IMR-90 (cell line): ENCODE data around the gene AGAP1. TPM values are rescaled to one million over a fixed set of nuclear protein-coding genes. Genes with fewer than 3 reads are reported as not detected.

Source experiments
- ATAC-seq: fragments of 200-7000 bp; cut with Tn5 transposase; 2 replicates; pipeline ENCODE4 v1.9.1; 2020; ENCODE audit warnings: low read depth, mild to moderate bottlenecking, moderate library complexity
- BruUV-seq: library from RNA; stranded (reverse); fragments of 400-500 nt; replicated peaks from 2 replicates; lab custom pipeline; 2021; lab: Mats Ljungman, UMichigan
- CTCF ChIA-PET: fragments of 300-600 bp; formaldehyde crosslinking; extraction: SDS; loops from one replicate; lab custom pipeline; 2021; ENCODE audit warnings: antibody characterized with exemption; lab: Yijun Ruan, JAX
- POLR2A ChIA-PET: fragments of 300-600 bp; sonication (Branson Sonifier 250); formaldehyde crosslinking; loops from one replicate; lab custom pipeline; 2022; ENCODE audit warnings: antibody characterized with exemption; ENCODE audit not compliant: unreplicated experiment; lab: Charles Lee
- DNase-seq: peaks from one replicate; pipeline ENCODE4 v3.0.0; 2013
- H2AFZ ChIP-seq: replicated peaks from 2 replicates; pipeline ENCODE3; 2013; ENCODE audit warnings: low read length, mild to moderate bottlenecking; ENCODE audit not compliant: poor library complexity
- H2AK5ac ChIP-seq: 2 replicates; pipeline ENCODE4 v1.6.1; 2013; ENCODE audit warnings: low read depth, low read length, inconsistent platforms
- H2AK9ac ChIP-seq: replicated peaks from 2 replicates; pipeline ENCODE3; 2013; ENCODE audit warnings: mild to moderate bottlenecking, low read depth, low read length, moderate library complexity; ENCODE audit not compliant: poor library complexity
- H2BK120ac ChIP-seq: 2 replicates; pipeline ENCODE4 v1.6.1; 2013; ENCODE audit warnings: low read depth, low read length, inconsistent platforms
- H2BK15ac ChIP-seq: 3 replicates; pipeline ENCODE4 v1.6.1; 2013; ENCODE audit warnings: low read depth, low read length, inconsistent platforms
- H2BK20ac ChIP-seq: 2 replicates; pipeline ENCODE4 v1.6.1; 2013; ENCODE audit warnings: low read depth, mild to moderate bottlenecking, inconsistent platforms, low read length, moderate library complexity
- H2BK5ac ChIP-seq: 2 replicates; pipeline ENCODE4 v1.6.1; 2013; ENCODE audit warnings: mild to moderate bottlenecking, low read depth, low read length, inconsistent platforms; ENCODE audit not compliant: poor library complexity, severe bottlenecking
- H3K14ac ChIP-seq: replicated peaks from 2 replicates; pipeline ENCODE4 v1.6.1; 2013; ENCODE audit warnings: low read depth, low read length, inconsistent platforms
- H3K18ac ChIP-seq: 2 replicates; pipeline ENCODE4 v1.6.1; 2013; ENCODE audit warnings: low read depth, low read length, control low read depth
- H3K23ac ChIP-seq: 2 replicates; pipeline ENCODE4 v1.6.1; 2013; ENCODE audit warnings: low read depth, low read length, inconsistent platforms
- H3K27ac ChIP-seq: 2 replicates; pipeline ENCODE4 v1.5.1; 2013; ENCODE audit warnings: mild to moderate bottlenecking, control low read depth, low read length; ENCODE audit not compliant: insufficient read depth
- H3K27me3 ChIP-seq: 2 replicates; pipeline ENCODE4 v1.6.1; 2013; ENCODE audit warnings: low read length; ENCODE audit not compliant: control insufficient read depth, insufficient read depth
- H3K36me3 ChIP-seq: 2 replicates; pipeline ENCODE4 v1.6.1; 2013; ENCODE audit warnings: low read length, mixed read lengths; ENCODE audit not compliant: control insufficient read depth, insufficient read depth
- H3K4ac ChIP-seq: 2 replicates; pipeline ENCODE4 v1.6.1; 2013; ENCODE audit warnings: low read depth, low read length, inconsistent platforms
- H3K4me1 ChIP-seq: 2 replicates; pipeline ENCODE4 v1.6.1; 2013; ENCODE audit warnings: low read length, mixed read lengths; ENCODE audit not compliant: control insufficient read depth, insufficient read depth
- H3K4me2 ChIP-seq: 2 replicates; pipeline ENCODE4 v1.6.1; 2013; ENCODE audit warnings: low read depth, mild to moderate bottlenecking, control low read depth, low read length, moderate library complexity
- H3K4me3 ChIP-seq: 2 replicates; pipeline ENCODE4 v1.5.1; 2013; ENCODE audit warnings: low read depth, mild to moderate bottlenecking, control low read depth, low read length, moderate library complexity; ENCODE audit not compliant: insufficient read depth
- H3K56ac ChIP-seq: 2 replicates; pipeline ENCODE4 v1.6.1; 2013; ENCODE audit warnings: low read length, inconsistent platforms; ENCODE audit not compliant: insufficient read depth; ENCODE audit errors: extremely low read depth
- H3K79me1 ChIP-seq, 2 experiments: 2 replicates each; pipeline ENCODE4 v1.6.1; 2013; ENCODE audit warnings: low read length in 2 of 2, inconsistent platforms in 1 of 2, low read depth in 1 of 2
- H3K9ac ChIP-seq: 2 replicates; pipeline ENCODE4 v1.6.1; 2013; ENCODE audit warnings: low read depth, low read length, control low read depth
- H3K9me1 ChIP-seq: 2 replicates; pipeline ENCODE4 v1.6.1; 2013; ENCODE audit warnings: low read length, inconsistent platforms; ENCODE audit not compliant: insufficient read depth
- H3K9me3 ChIP-seq: 2 replicates; pipeline ENCODE4 v1.6.1; 2013; ENCODE audit warnings: low read length; ENCODE audit not compliant: control insufficient read depth, insufficient read depth
- H4K20me1 ChIP-seq: 2 replicates; pipeline ENCODE4 v1.6.1; 2013; ENCODE audit warnings: low read length, inconsistent platforms; ENCODE audit not compliant: insufficient read depth
- H4K5ac ChIP-seq: 2 replicates; pipeline ENCODE4 v1.6.1; 2013; ENCODE audit warnings: mild to moderate bottlenecking, low read depth, low read length, control low read depth
- H4K8ac ChIP-seq, 2 experiments: 2 replicates each; pipeline ENCODE4 v1.6.1; 2013; ENCODE audit warnings: low read depth in 2 of 2, low read length in 2 of 2, control low read depth in 1 of 2, inconsistent platforms in 1 of 2
- H4K91ac ChIP-seq: 2 replicates; pipeline ENCODE4 v1.6.1; 2013; ENCODE audit warnings: low read depth, low read length, inconsistent platforms; ENCODE audit not compliant: insufficient read depth
- CEBPB ChIP-seq: IDR thresholded peaks from 2 replicates; pipeline ENCODE4 v1.6.1; 2012; ENCODE audit warnings: low read depth, low read length, improper control_type of control experiment
- MAZ ChIP-seq: IDR thresholded peaks from 2 replicates; pipeline ENCODE4 v1.6.1; 2012; ENCODE audit warnings: low read depth, mild to moderate bottlenecking, low read length, improper control_type of control experiment, moderate library complexity, borderline replicate concordance
- WGBS, 2 experiments: methylation state at CpG; one replicate each; pipeline versions ENCODE4 v1.1.5 to v1.1.7; 2013; ENCODE audit warnings: missing lambda C conversion rate in 2 of 2; ENCODE audit not compliant: insufficient read length in 1 of 2; ENCODE audit errors: extremely low coverage in 2 of 2; 5-methylcytosine and 5-hydroxymethylcytosine counted together
- dilution Hi-C: fragments of 300-500 bp; cut with HindIII; formaldehyde crosslinking; loops from one replicate; pipeline ENCODE4 v1.14.3; 2018; ENCODE audit warnings: low sequenced_read_pairs; ENCODE audit not compliant: unreplicated experiment
- in situ Hi-C: fragments of 300-500 bp; cut with MboI; formaldehyde crosslinking; loops from 3 replicates; pipeline ENCODE4 v1.14.3; 2019; ENCODE audit warnings: low sequenced_read_pairs, inconsistent platforms, mixed read lengths
- intact Hi-C: fragments of 100-400 bp; cut with micrococcal nuclease; formaldehyde crosslinking; loops from 2 replicates; pipeline ENCODE4 v1.10.0; 2022
- polyA plus RNA-seq, 3 experiments: library from polyadenylated mRNA; depleted of rRNA; stranded (reverse); fragments of >200 nt; gene quantifications; 2 replicates each; pipeline ENCODE4 v1.2.3, GENCODE V29; 2012; ENCODE audit warnings: low replicate concordance in 1 of 3
- total RNA-seq: library from RNA; depleted of rRNA; stranded (reverse); fragments of >200 nt; gene quantifications from 2 replicates; pipeline ENCODE4 v1.2.3, GENCODE V29; 2012

AGAP1 gene
- total and polyA plus RNA-seq, 2 of the 4 experiments (the other 2 are of a cell fraction): 15.1 to 16.4 TPM

- no peak overlapping the region for H4K91ac ChIP-seq
- H3K9ac ChIP-seq: no peak overlapping the region
- peaks cover 5% of the 10 kb centered on the region; the same call in 1 of the 2 replicates for H3K27me3 ChIP-seq
- no peak overlapping the region for H4K8ac ChIP-seq
- H3K36me3 ChIP-seq: no peaks in the 10 kb centered on the region
- no peaks in the 10 kb centered on the region for H3K79me1 ChIP-seq
- H2BK15ac ChIP-seq: no peak overlapping the region
- ChIA-PET CTCF (no interaction called here), POLR2A (no interaction called here)
- intact Hi-C loops: no loop called here
- H3K18ac ChIP-seq: no peak overlapping the region
- no peak overlapping the region for H3K4me2 ChIP-seq
- no peaks in the 10 kb centered on the region for H3K9me1 ChIP-seq
- H2BK5ac ChIP-seq: no peak overlapping the region
- no peak for TF ChIP-seq MAZ
- TF ChIP-seq CEBPB: peak; percentile 57
- no peak overlapping the region for H3K27ac ChIP-seq
- H2AK9ac ChIP-seq: no peak overlapping the region
- no peak overlapping the region for H2AK5ac ChIP-seq
- H3K9me3 ChIP-seq: no peaks in the 10 kb centered on the region
- no peak overlapping the region for H3K4me3 ChIP-seq
- no TSS peak for BruUV-seq
- H2AFZ ChIP-seq: no peak overlapping the region
- DNase-seq (no peak), ATAC-seq (no peak)
- no peaks in the 10 kb centered on the region for H4K20me1 ChIP-seq
- H3K4me1 ChIP-seq: peaks cover 3% of the 10 kb centered on the region; the same call in 1 of the 2 replicates
- in situ Hi-C loops: no loop called here
- H3K14ac ChIP-seq: no peak overlapping the region
- no peak overlapping the region for H3K23ac ChIP-seq
- H3K56ac ChIP-seq: no peak overlapping the region
- no peak overlapping the region for H3K4ac ChIP-seq
- dilution Hi-C loops: no loop called here
- H2BK120ac ChIP-seq: no peak overlapping the region
- no peak overlapping the region for H4K5ac ChIP-seq
- H2BK20ac ChIP-seq: no peak overlapping the region
- WGBS, 2 experiments: 43% methylated on average over 3 of the region's 5 CpGs; no CpG with 5 or more reads in 1 of the 2 experiments
These were observed 22.6 kb upstream of the AGAP1 start for GRCh38 chr2:235471186-235471747.
